Measurements from ENCODE around the gene RGL1. TPM values are rescaled to one million over a fixed set of nuclear protein-coding genes. Genes with fewer than 3 reads are reported as not detected.

RGL1 gene
- total RNA-seq, 1 donor: 24.6 TPM

DNA sequence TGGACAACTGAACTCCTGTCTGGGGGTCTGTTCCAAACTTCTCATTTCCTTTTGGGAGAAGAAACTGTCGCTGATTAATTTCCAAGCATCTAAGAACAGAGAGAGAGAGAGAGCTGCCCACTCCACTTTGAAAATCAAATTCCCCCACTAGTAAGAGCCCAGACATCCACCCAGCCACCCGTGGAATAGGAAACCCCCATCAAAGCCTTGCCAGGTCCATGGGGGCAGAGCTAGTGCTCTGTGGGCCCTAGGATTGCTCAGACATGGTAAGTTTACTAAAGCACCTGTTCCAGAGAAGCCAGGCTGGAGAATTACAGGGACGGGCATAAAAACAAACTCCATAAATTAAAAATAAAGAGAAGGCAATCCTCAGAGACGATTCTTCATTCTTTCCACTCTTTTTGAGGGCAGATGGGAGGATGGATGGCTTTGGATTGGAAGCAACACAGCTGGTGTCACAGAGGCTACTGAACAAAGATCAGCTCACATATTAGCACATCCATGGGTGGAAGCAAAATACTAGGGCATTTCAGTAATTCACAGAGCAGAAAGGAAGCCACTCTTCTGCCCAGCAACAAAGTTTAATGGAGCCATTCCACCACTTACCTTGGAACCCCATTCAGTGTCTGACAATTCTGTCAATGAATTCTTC, 128.7 kb downstream of the RGL1 start:
- Histone ChIP-seq H3K9me3 (ENCODE audit: low read depth, low read length) (no peaks in the 10 kb centered on the region), H3K79me2 (ENCODE audit: insufficient read depth, low read length) (no peaks in the 10 kb centered on the region), H3K4me2 (ENCODE audit: insufficient read depth, low read length) (no peak overlapping the region), H4K20me1 (ENCODE audit: insufficient read depth, low read length) (no peaks in the 10 kb centered on the region), H3K4me3 (ENCODE audit: insufficient read depth, low read length) (no peak overlapping the region), H3K4me1 (ENCODE audit: insufficient read depth, low read length) (peaks cover 14% of the 10 kb centered on the region), H3K27me3 (ENCODE audit: insufficient read depth, low read length) (no peaks in the 10 kb centered on the region), H2AFZ (ENCODE audit: low read length) (no peak overlapping the region), H3K27ac (ENCODE audit: low read depth, low read length) (no peak overlapping the region), H3K36me3 (ENCODE audit: insufficient read depth, low read length) (no peaks in the 10 kb centered on the region)
- TF ChIP-seq, protein P1, sequence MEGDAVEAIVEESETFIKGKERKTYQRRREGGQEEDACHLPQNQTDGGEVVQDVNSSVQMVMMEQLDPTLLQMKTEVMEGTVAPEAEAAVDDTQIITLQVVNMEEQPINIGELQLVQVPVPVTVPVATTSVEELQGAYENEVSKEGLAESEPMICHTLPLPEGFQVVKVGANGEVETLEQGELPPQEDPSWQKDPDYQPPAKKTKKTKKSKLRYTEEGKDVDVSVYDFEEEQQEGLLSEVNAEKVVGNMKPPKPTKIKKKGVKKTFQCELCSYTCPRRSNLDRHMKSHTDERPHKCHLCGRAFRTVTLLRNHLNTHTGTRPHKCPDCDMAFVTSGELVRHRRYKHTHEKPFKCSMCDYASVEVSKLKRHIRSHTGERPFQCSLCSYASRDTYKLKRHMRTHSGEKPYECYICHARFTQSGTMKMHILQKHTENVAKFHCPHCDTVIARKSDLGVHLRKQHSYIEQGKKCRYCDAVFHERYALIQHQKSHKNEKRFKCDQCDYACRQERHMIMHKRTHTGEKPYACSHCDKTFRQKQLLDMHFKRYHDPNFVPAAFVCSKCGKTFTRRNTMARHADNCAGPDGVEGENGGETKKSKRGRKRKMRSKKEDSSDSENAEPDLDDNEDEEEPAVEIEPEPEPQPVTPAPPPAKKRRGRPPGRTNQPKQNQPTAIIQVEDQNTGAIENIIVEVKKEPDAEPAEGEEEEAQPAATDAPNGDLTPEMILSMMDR (IDR thresholded peaks at IDR 0.05; ENCODE audit: extremely low read depth, low read depth, low read length): no peak
- DNase-seq (ENCODE audit: insufficient read length, low spot score, missing footprints): no peak

GRCh38 chr1:183934314-183934713, 129.4 kb downstream of the RGL1 start:
- H3K27ac ChIP-seq (ENCODE audit: low read depth, low read length): no peak overlapping the region
- no peak overlapping the region for H3K4me3 ChIP-seq (ENCODE audit: insufficient read depth, low read length)
- H3K27me3 ChIP-seq (ENCODE audit: insufficient read depth, low read length): no peaks in the 10 kb centered on the region
- no peak for DNase-seq (ENCODE audit: insufficient read length, low spot score, missing footprints)
- H3K79me2 ChIP-seq (ENCODE audit: insufficient read depth, low read length): no peaks in the 10 kb centered on the region
- no peaks in the 10 kb centered on the region for H3K36me3 ChIP-seq (ENCODE audit: insufficient read depth, low read length)
- no peaks in the 10 kb centered on the region for H3K9me3 ChIP-seq (ENCODE audit: low read depth, low read length)
- TF ChIP-seq, protein P1 (IDR thresholded peaks at IDR 0.05; ENCODE audit: extremely low read depth, low read depth, low read length): no peak
- H3K4me1 ChIP-seq (ENCODE audit: insufficient read depth, low read length): peaks cover 14% of the 10 kb centered on the region
- no peak overlapping the region for H3K4me2 ChIP-seq (ENCODE audit: insufficient read depth, low read length)
- H4K20me1 ChIP-seq (ENCODE audit: insufficient read depth, low read length): no peaks in the 10 kb centered on the region
- no peak overlapping the region for H2AFZ ChIP-seq (ENCODE audit: low read length)

- H3K27me3 ChIP-seq (ENCODE audit: insufficient read depth, low read length): no peaks in the 10 kb centered on the region
- no peaks in the 10 kb centered on the region for H4K20me1 ChIP-seq (ENCODE audit: insufficient read depth, low read length)
- H3K4me3 ChIP-seq (ENCODE audit: insufficient read depth, low read length): no peak overlapping the region
- H3K9me3 ChIP-seq (ENCODE audit: low read depth, low read length): no peaks in the 10 kb centered on the region
- H2AFZ ChIP-seq (ENCODE audit: low read length): no peak overlapping the region
- no peak for DNase-seq (ENCODE audit: insufficient read length, low spot score, missing footprints)
- no peak overlapping the region for H3K4me2 ChIP-seq (ENCODE audit: insufficient read depth, low read length)
- H3K79me2 ChIP-seq (ENCODE audit: insufficient read depth, low read length): no peaks in the 10 kb centered on the region
- TF ChIP-seq, protein P1 (IDR thresholded peaks at IDR 0.05; ENCODE audit: extremely low read depth, low read depth, low read length): no peak
- H3K4me1 ChIP-seq (ENCODE audit: insufficient read depth, low read length): peaks cover 14% of the 10 kb centered on the region
- no peak overlapping the region for H3K27ac ChIP-seq (ENCODE audit: low read depth, low read length)
- no peaks in the 10 kb centered on the region for H3K36me3 ChIP-seq (ENCODE audit: insufficient read depth, low read length)
Observed at GRCh38 chr1:183936009-183936408, 131.1 kb downstream of the RGL1 start.

DNA sequence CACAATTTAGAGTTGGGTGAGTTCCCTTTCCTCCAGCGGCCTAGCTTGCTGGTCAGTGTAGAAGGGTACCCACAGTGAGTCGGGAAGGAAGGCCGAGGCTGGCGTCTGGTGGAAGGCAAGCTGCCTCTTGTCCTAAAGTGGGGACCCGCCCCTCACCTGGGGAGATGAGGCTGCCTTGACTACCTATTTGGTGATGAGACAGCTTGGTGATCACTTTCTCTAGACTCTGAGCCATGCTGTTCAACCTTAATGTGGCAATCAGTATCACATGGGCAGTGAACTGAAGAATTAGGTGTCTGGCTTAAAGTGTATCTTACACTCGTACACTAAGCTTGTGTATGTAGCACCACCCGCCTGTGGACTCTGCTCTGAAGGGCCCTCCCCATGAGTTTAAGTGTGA, 131.9 kb downstream of the RGL1 start:
- Histone ChIP-seq H3K36me3 (ENCODE audit: insufficient read depth, low read length) (no peaks in the 10 kb centered on the region), H3K27me3 (ENCODE audit: insufficient read depth, low read length) (no peaks in the 10 kb centered on the region), H3K4me1 (ENCODE audit: insufficient read depth, low read length) (peaks cover 11% of the 10 kb centered on the region), H3K9me3 (ENCODE audit: low read depth, low read length) (no peaks in the 10 kb centered on the region), H2AFZ (ENCODE audit: low read length) (no peak overlapping the region), H3K4me2 (ENCODE audit: insufficient read depth, low read length) (no peak overlapping the region), H3K27ac (ENCODE audit: low read depth, low read length) (no peak overlapping the region), H3K79me2 (ENCODE audit: insufficient read depth, low read length) (no peaks in the 10 kb centered on the region), H3K4me3 (ENCODE audit: insufficient read depth, low read length) (no peak overlapping the region), H4K20me1 (ENCODE audit: insufficient read depth, low read length) (no peaks in the 10 kb centered on the region)
- DNase-seq (ENCODE audit: insufficient read length, low spot score, missing footprints): no peak
- TF ChIP-seq, protein P1 (IDR thresholded peaks at IDR 0.05; ENCODE audit: extremely low read depth, low read depth, low read length): no peak
